ENCODE results near the gene HSPA6.
"Not testable (repeated sequence)": the region's sequence is repeated elsewhere in the genome, so short reads cannot be mapped to it uniquely, and the experiment has no call there.

DNA sequence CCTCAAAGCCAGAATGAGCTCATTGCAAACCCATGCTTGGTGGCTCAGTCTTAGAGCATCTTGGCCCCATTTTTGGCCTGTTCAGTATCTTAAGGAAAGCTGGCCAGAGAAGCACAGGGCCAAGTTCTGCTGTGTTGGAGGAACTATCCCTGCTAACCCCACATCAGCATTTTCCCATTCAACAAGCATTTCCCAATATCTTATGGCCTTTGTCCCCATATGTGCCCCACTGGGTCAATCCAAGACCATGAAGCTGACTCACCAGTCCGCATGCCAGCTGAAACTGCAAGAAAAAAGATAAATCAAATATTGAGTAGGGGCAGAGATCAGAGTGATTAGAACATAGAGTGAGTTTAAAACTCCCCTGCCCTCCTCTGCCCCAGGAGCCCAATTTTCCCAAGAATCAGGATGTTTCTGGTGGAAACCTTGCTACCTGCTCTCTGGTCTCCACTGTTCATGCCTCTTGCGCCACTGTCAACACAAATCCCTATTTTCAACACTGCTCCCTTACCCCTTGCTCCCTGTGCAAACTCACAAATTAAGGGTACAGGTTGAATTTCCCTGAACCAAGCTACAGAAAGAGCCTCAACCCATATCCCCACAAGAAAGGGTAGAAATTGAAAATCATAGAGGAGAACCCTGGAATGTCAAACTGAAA lies 24.5 kb downstream of the HSPA6 start:
- TF ChIP-seq EZH2 (IDR thresholded peaks at IDR 0.05; ENCODE audit: low read depth); CTCF (conservative IDR thresholded peaks at IDR 0.05): not testable (repeated sequence)

Data from PC-9 (cell line).